HG03025 (cell line): ENCODE results near the gene CCR7.
A peak's percentile ranks its signal among the peaks of the same experiment; 100 is the strongest.

ENCODE experiments used
- ATAC-seq: cut with Tn5 transposase; IDR thresholded peaks from one replicate; pipeline ENCODE4 v1.9.1; 2021; ENCODE audit warnings: mild to moderate bottlenecking, moderate library complexity; ENCODE audit not compliant: unreplicated experiment, low FRiP score

Gene CCR7

DNA sequence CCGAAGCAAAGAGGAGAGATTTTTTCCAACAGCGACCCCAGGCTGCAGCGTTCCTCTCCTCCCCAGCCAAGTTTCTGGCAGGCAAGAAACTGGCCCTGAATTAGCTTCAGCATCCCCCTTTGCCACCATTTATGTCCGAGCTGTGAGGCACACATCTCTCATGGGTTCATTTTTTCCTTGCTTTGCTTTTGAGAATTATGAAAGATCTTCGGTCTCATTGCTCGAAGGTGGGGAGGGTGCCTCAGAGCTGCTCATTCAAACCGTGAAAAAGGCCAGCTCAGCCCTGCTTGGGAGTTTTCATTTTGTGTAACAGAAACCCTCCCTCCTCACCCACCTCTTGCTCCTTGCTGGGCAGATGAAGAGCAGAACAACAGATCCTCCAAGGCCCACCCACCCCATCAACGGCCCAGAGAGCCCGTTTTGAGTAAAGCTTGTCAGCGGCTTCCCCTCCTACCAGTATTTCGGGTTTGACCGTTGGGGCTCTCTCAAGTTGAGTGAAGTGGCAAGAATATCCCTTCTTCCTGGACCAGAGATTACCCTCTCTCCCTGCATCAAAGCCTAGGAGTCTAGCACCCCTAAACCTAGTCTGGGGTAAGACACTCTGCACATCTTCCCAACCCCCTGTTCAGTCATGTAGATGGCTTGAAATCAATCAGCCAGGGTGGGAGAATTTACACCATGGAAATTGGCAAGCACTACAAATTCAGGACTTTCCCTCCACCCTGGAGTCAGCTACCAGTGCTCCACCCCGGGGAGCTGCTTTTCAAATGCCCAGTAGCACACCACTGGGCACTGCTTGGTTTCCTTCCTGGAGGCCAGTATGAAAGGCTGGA is 1.8 kb downstream of the CCR7 start:
- no peak for ATAC-seq

DNA sequence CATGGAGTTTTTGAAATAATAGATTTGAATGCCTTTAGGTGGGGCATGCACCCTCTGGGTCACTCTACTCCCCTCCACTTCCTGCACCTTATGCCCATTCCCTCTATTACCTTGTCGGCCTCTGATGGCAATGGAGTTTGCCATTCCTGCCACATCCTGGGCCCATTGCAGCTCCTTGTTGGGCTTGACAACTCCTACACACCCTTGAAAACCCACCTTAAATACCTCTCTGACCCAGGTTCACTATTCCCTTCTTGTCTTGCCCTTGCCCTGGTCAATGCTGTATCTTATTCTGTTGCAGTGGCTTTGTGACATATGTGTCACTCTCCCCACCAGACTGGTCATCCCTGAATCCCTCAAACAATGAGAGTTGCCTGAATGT is 2.4 kb downstream of the CCR7 start:
- no peak for ATAC-seq

DNA sequence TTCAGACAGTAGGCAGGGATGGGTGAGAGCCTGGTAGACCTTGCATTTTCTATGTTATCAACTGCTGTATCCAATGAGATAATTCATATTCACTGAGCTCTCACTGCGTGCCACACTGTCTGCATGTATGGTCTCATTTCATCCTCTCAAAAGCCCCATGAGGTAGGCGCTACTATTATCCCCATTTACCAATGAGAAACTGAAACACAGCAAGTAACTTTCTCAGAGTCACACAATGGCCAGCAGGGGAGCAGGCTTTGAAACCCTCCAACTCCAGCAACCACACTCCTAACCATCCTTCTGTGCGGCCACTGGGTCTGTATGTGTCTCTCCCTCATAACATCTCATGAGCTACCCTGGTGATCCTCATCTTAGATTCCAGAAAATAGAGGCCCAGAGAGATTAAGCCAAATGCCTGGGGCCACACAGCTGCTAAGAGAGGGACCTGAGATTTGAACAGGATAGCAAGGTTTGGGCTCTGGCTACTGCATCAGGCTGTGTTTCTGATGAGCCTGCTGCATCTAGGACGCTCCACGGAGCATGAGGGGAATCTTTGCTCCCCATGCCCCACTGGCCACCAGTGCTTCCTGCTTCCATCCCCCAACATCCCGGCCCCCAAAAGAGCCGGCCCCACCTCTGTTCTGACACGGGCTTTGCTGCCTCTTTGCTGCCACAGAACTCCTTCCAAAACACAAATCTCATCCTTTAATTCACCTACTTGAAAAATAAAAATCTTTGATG is 3.2 kb downstream of the CCR7 start:
- ATAC-seq, result no peak

DNA sequence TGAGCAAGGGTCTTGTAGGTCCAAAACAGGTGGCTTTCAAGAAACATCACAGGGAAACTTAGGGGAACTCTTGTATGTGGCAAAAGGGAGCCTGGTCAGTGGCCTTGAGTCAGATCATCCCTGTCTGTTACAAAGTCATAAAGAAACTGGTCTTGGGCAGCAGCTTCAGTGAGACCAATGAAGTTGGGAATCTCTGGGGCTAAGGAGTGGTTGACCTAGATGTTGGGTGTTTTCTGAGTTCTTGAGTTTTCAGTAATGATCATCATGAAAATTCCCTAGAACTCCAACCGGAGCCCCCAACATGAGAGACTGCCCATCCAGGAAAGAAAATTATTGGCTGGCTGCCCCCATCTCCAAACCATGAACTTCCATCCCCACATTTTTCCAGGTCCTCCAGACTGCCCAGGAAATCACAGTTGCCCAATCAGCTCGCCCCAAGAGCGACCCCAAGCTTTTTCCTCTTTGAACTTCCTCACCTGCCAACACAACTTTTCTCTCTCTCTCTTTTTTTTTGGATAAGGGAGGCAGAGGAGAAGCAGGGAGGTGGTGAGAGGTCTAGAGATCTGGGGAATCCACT is 3.9 kb downstream of the CCR7 start:
- ATAC-seq, result peak; percentile 13

DNA sequence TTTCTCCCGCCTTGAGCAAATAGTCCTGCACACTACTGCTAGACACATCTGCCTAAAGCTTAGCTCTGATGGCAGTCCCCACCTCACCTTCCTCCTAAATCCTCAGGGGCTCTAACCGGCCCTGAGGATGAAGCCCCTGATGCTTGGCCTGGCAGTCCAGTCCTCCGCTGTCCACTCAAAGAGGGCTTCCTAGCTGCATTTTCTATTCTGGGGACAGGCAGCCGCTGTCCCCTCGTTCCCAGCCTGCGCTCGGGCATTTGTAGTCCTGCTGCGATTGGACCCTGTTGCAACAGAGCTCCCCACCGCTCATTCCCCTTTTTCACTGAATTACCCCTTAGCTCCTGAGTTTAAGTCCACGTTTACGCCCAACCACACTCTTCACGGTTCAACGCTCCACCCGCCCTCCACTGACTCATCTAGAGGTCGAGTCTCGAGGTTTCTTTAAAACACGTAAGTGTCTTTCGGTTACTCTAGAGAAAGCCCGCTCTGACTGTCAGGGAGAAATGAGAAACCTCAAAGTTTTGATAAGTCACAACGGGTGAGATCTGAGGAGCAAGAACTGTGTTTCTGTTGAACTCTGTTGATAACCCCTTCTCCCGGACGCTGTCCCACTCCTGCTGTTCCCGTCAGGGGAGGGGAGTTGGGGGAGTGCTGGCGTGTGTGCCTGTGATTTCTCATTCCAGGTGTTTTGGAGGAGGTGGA is 4.5 kb downstream of the CCR7 start:
- ATAC-seq, result peak; percentile 45

DNA sequence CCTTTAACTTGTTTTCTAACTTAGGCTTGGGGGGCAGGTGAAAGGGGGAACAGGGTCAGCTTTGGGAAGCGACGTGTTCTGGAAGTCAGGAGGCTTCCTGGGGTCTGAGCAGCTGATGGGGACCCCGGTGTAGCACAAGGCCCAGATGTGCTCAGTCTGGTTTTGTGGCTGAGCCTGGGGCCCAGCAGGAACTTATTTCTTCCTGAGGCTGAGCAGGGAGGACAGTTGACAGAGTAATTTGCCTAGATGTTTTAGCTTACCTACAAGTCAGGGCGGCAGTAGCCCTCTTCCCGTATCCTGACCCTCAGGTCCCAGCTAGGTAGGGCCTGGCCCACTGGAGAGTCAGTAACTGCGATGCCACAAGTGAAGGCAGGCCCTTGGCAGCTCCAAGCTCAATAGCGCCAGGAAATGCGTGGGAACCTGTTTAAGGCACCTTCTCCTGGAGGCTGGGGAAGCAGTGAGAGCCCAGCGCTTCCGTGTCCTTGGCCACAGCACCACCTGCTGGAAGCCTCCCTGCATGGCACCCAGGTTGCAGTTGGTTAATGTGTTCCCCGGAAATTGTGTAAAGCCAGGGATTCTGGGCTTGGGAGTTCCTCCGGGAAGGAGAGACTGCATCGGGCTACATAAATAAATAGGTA is 5.2 kb downstream of the CCR7 start:
- no peak for ATAC-seq

DNA sequence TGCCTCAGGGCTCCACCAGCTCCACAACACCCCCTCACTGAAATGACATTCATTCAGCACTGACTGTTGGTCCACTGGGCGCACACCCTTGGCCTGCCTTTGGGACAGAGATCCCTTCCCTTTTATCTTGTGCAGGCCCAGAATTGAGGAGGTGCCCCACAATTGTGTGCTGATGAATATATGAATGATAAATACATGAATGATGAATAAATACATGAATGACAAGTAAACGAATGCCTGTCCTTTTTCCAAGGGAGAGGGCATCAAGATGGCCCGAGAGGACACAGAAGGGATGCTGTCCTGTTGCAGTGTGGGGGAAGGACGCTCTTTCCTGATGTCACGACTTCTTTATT is 5.7 kb downstream of the CCR7 start:
- no peak for ATAC-seq

DNA sequence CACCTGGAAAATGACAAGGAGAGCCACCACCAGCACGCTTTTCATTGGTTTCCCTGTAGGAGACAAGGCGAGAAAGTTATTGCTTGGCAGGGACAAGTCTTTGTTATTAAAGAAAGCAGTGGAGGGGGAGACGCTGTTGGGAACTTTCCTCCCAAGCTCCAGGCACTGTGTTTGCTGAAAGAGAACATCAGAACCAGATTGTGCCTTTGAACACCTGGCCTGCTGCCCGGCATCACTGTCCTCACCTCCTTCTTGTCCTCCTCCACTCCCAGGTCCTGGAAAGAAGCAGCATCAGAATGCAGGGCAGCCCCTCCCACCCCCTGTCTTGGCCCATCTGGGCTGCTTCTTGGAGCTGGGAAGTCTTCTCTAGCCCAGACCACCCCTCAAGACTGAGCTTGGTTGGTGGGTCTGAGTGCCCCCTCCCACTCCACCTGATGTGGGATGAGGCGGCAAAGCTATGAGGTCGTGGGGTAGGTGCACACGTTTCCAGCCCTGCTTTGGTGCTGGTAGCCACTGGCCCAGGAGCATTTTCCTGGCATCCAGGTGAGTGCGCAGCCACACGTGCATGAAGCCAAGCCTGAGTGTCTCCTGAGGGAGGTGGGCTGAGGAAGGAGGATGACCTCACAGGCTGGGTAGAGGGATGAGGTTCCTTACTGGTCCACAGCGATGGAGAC is 6.2 kb downstream of the CCR7 start:
- ATAC-seq, result no peak

DNA sequence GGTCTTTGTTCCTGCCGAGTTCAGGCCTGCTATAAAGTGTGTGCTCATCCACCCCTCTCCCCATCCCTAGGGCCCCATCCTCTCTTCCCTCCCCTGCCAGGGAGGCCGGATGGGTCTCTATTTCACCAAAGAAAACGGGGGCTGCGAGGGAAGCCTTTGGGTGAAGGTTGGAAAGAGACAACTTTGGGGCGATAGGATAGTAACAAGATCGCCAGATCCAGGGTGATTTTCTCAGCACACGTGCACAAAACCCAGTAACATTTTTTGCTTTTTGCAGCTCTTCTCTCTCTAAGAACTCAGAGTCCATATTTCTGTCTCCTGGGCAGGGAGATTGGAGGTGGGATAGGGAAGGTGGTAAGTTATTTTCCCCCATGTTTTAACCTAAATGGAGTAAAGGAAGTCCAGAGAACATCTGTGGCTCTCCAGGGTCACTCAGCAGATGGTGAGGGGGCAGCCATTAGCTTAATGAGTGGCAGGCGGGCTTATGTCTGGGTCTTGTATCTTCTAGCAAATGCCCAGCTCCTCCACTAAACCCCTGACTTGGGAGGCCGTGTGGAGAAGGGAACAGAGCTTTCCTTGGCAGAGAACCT is 6.9 kb downstream of the CCR7 start:
- no peak for ATAC-seq

DNA sequence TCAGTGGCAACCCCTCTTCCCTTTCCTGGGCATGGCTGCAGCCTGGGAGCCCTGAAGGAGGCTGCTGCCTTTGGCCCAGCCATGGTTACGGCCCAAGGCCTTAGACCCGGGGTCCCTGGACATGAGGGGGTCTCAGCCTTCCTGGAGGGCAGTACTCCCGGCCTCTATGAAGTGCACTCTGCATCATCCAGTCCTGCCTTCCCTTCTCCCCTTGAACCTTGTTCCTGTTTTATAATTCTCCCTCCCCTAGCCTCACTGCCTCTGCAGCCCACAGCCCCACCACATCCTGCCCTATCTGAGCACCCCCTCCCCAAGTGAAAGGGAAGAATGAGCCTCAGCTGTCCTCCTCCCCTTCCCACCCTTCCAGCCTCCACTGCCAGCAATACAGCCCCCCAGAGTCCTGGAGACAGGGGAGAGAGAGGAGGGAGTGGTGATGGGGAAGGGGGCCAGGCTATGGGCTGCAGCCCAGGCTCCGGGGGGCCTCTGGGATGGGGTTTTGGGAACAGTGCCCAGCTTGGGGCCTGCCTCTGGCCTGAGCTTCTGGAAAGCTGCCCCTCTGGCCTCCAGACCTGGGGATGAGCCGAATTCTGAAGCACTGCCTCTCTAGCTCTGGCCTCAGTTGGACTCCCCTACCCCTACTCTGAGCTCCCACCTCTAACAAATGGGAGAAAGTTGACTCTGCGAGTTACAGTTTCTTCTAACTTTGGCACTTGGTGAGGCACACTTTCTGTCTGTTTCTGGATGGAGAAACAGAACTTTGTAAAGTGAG is 7.6 kb downstream of the CCR7 start:
- no peak for ATAC-seq

DNA sequence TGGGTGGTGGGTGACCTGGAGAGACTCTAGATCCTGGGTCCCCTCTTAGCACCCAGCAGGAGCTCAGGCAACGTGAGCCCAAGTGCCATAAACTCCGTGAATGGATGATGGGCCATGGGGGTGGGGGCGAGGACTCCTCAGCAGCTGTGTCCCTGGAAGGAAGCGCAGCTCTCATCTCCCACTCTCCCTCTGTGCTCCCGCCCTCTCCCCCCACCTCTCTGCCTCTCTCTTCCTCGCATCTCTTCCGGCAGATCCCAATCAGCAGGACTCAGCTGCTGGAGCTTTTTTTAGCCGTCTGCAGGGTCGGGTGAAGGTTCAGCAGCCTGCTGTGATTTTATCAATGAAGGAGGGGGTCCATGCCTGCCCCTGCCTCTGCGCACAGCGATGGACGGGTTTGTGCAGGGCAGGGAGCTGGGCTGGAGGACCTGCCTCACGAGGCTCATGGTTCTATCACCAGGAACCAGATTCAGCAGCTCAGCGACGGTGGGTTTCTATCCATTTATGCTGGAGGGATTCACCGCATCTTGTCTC is 8.3 kb downstream of the CCR7 start:
- no peak for ATAC-seq

DNA sequence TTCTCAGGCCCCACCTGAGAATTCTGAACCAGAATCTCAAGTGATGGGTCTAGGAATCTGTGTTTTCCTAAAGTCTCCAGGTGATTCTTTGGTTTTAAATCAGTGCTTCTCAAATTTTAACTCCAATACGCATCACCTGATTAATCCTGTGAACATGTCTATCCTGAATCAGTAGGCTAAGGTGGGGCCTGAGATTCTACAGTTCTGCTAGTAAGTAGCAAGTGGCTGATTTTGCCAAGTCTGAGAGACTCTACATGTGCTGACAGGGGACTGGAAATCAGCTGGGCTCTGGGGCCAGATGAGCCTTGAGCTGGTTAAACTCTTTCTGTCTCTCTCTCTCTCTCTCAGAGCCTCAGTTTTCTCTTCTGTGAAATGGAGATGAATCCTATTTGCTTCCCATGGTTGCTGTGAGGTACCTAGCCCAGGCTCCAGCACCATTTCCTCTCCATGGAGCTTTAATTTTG is 9.0 kb downstream of the CCR7 start:
- ATAC-seq, result no peak

DNA sequence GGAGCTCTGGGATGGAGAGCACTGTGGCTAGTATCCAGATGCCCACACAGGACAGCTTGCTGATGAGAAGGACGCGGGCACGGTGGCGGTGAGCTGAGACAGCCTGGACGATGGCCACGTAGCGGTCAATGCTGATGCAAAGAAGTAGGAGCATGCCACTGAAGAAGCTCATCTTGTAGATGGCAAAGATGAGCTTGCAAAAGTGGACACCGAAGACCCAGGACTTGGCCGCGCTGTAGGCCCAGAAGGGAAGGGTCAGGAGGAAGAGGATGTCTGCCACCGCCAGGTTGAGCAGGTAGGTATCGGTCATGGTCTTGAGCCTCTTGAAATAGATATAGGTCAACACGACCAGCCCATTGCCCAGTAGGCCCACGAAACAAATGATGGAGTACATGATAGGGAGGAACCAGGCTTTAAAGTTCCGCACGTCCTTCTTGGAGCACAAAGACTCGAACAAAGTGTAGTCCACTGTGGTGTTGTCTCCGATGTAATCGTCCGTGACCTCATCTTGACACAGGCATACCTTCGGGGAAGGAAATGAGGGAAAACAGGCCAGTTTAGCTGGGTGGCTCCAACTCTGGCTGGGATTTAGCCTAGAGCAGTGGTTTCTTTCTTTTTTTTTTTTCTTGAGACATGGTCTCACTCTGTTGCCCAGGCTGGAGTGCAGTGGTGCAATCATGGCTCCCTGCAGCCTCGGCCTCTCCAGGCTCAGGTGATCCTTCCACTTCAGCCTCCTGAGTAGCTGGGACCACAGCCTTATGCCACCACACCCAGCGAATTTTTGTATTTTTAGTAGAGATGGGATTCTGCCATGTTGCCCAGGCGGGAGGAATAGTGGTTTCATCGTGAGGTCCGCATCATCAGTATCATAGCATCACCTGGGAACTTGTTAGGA is 9.7 kb downstream of the CCR7 start:
- ATAC-seq, result no peak

DNA sequence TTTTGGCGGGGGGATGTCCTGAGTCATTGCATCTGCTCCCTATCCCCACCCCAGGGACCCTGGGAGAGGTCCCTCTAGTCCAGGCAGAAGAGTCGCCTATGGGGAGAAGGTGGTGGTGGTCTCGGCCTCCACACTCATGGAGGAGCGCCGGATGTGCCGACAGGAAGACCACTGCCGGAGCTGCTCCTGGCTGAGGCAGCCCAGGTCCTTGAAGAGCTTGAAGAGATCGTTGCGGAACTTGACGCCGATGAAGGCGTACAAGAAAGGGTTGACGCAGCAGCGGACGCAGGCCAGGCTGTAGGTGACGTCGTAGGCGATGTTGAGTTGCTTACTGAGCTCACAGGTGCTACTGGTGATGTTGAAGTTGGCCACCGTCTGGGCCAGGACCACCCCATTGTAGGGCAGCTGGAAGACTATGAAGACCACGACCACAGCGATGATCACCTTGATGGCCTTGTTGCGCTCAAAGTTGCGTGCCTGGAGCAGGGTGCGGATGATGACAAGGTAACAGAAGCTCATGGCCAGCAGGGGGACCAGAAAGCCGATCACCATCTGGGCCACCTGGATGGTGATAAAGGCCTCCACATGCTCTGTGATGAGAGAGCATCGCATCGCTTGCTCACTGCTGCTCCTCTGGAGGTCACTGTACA is 10.5 kb downstream of the CCR7 start:
- ATAC-seq, result no peak

DNA sequence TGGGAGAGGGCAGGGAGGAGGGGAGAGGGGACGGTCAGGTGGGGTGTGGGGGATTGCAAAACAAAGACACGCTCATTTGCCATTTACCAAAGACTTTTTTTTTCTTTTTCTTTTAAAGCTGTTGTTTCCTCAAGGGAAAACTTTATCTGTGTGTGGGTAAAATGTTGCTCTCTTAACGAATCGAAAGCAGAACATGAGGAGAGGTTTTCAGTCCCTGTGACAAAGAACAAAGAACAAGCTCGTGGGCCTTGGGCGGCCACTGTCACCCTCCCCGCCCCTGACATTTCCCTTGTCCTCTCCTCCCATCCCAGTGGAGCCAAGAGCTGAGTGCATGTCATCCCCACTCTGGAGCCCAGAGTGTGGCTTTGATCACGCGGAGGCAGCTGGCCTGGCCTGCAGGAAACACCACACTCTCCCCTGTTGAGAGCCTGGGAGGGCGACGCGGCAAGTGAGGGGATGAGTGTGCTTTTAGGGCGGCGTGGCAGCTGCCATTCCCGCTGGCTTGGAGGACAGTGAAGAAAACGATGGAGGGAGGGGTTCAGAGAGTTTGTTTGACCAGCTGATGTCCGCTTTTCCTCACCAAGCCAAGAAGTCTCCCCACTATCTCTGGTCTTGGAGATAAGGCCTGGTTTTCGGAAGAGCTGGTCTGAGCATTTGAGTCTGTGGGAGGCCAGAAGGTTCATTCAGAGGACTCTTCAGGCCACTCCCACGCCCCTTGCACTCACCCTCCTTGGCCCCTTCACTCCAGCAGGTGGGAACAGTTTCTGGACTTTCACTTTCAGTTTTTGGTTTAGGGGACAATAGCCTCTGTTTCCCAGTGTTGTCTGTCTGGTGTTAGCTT is 11.4 kb downstream of the CCR7 start:
- no peak for ATAC-seq
